GM23338 (cell line): Measurements from ENCODE around the gene XYLT1.

Experiments used
- CREB1 ChIP-seq: fragments of 250-450 bp; sonication (Bioruptor Pico); IDR thresholded peaks from 2 replicates; pipeline ENCODE4 v1.5.0; 2020; ENCODE audit warnings: low read depth, mild to moderate bottlenecking, moderate library complexity
- EZH2 ChIP-seq: fragments of 200-600 bp; sonication (generic); IDR thresholded peaks from one replicate; pipeline ENCODE4 v1.8.0; 2017; ENCODE audit warnings: antibody characterized with exemption, mild to moderate bottlenecking, low read depth; ENCODE audit not compliant: unreplicated experiment
- EZH2phosphoT487 ChIP-seq: fragments of 200-600 bp; sonication (generic); IDR thresholded peaks from one replicate; pipeline ENCODE4 v1.8.1; 2018; ENCODE audit warnings: antibody characterized with exemption; ENCODE audit not compliant: unreplicated experiment
- NANOG ChIP-seq: IDR thresholded peaks from 2 replicates; pipeline ENCODE4 v1.6.1; 2016; ENCODE audit warnings: antibody characterized with exemption, borderline replicate concordance
- POLR2AphosphoS5 ChIP-seq: IDR thresholded peaks from 2 replicates; pipeline ENCODE4 v1.6.1; 2016; ENCODE audit warnings: antibody characterized with exemption, low read depth
- ZNF331 ChIP-seq: fragments of 250-450 bp; sonication (Bioruptor Pico); IDR thresholded peaks from 2 replicates; pipeline ENCODE4 v1.5.0; 2020; ENCODE audit warnings: low read depth, mild to moderate bottlenecking, moderate library complexity
- ZNF462 ChIP-seq: fragments of 250-450 bp; sonication (Bioruptor Pico); IDR thresholded peaks from 2 replicates; pipeline ENCODE4 v1.5.0; 2020; ENCODE audit warnings: mild to moderate bottlenecking, moderate library complexity
- TF ChIP-seq, protein P1 (sequence below), 2 experiments: fragments of 200-600 bp in 1 of 2; sonication (generic) in 1 of 2; conservative IDR thresholded peaks; 2 replicates each; pipeline versions ENCODE4 v1.5.1 to v1.6.1; 2016 to 2017; ENCODE audit warnings: antibody characterized with exemption in 2 of 2, low read depth in 2 of 2, mild to moderate bottlenecking in 2 of 2, moderate library complexity in 1 of 2
- TF ChIP-seq, protein P2 (sequence below): IDR thresholded peaks from one replicate; pipeline ENCODE4 v1.6.1; 2018; ENCODE audit warnings: antibody characterized with exemption; ENCODE audit not compliant: unreplicated experiment

DNA sequence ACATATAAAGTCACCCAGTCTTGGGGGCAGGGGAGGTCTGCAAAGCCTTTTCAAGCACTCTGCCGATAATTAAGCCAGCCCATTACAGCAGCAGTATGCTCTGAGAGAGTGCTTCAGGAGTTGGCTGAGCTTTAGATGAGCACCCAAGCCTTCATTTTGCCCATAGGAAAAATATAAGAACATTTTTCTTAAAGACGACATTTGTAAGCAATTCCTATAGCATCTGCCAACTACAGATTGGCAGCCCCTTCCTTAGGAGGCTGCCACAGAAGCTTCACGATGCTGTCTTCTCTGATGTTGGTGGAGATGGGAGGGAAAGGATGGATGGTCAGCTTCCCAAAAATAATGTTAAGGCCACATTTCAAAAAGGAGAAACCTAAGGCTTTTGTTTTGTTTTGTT is 367.5 kb downstream of the XYLT1 start:
- TF ChIP-seq CREB1 (CRISPR knock-in tag) (no peak), EZH2 (no peak), NANOG (no peak), EZH2phosphoT487 (no peak), POLR2AphosphoS5 (no peak), ZNF462 (CRISPR knock-in tag) (no peak), ZNF331 (CRISPR knock-in tag) (no peak)
- TF ChIP-seq, protein P1, sequence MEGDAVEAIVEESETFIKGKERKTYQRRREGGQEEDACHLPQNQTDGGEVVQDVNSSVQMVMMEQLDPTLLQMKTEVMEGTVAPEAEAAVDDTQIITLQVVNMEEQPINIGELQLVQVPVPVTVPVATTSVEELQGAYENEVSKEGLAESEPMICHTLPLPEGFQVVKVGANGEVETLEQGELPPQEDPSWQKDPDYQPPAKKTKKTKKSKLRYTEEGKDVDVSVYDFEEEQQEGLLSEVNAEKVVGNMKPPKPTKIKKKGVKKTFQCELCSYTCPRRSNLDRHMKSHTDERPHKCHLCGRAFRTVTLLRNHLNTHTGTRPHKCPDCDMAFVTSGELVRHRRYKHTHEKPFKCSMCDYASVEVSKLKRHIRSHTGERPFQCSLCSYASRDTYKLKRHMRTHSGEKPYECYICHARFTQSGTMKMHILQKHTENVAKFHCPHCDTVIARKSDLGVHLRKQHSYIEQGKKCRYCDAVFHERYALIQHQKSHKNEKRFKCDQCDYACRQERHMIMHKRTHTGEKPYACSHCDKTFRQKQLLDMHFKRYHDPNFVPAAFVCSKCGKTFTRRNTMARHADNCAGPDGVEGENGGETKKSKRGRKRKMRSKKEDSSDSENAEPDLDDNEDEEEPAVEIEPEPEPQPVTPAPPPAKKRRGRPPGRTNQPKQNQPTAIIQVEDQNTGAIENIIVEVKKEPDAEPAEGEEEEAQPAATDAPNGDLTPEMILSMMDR (conservative IDR thresholded peaks at IDR 0.05; ENCODE audit: low read depth in 2 of 2) = no peak
- TF ChIP-seq, protein P2, sequence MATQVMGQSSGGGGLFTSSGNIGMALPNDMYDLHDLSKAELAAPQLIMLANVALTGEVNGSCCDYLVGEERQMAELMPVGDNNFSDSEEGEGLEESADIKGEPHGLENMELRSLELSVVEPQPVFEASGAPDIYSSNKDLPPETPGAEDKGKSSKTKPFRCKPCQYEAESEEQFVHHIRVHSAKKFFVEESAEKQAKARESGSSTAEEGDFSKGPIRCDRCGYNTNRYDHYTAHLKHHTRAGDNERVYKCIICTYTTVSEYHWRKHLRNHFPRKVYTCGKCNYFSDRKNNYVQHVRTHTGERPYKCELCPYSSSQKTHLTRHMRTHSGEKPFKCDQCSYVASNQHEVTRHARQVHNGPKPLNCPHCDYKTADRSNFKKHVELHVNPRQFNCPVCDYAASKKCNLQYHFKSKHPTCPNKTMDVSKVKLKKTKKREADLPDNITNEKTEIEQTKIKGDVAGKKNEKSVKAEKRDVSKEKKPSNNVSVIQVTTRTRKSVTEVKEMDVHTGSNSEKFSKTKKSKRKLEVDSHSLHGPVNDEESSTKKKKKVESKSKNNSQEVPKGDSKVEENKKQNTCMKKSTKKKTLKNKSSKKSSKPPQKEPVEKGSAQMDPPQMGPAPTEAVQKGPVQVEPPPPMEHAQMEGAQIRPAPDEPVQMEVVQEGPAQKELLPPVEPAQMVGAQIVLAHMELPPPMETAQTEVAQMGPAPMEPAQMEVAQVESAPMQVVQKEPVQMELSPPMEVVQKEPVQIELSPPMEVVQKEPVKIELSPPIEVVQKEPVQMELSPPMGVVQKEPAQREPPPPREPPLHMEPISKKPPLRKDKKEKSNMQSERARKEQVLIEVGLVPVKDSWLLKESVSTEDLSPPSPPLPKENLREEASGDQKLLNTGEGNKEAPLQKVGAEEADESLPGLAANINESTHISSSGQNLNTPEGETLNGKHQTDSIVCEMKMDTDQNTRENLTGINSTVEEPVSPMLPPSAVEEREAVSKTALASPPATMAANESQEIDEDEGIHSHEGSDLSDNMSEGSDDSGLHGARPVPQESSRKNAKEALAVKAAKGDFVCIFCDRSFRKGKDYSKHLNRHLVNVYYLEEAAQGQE = no peak
